Stimulated activated CD8-positive, alpha-beta memory T cell treated with anti-CD3 and anti-CD28 coated beads, Interleukin-12 subunit alpha, Interleukin-12 subunit beta, amount 100 ng/mL, for 1 hour (primary cell): Measurements from ENCODE around the gene LPAR1.
"Not testable (repeated sequence)": the region's sequence is repeated elsewhere in the genome, so short reads cannot be mapped to it uniquely, and the experiment has no call there.

Experiments used
- DNase-seq: peaks from one replicate; pipeline ENCODE4 v3.0.0-alpha.2; 2020; ENCODE audit warnings: low read depth

The LPAR1 gene, protein sequence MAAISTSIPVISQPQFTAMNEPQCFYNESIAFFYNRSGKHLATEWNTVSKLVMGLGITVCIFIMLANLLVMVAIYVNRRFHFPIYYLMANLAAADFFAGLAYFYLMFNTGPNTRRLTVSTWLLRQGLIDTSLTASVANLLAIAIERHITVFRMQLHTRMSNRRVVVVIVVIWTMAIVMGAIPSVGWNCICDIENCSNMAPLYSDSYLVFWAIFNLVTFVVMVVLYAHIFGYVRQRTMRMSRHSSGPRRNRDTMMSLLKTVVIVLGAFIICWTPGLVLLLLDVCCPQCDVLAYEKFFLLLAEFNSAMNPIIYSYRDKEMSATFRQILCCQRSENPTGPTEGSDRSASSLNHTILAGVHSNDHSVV

DNA sequence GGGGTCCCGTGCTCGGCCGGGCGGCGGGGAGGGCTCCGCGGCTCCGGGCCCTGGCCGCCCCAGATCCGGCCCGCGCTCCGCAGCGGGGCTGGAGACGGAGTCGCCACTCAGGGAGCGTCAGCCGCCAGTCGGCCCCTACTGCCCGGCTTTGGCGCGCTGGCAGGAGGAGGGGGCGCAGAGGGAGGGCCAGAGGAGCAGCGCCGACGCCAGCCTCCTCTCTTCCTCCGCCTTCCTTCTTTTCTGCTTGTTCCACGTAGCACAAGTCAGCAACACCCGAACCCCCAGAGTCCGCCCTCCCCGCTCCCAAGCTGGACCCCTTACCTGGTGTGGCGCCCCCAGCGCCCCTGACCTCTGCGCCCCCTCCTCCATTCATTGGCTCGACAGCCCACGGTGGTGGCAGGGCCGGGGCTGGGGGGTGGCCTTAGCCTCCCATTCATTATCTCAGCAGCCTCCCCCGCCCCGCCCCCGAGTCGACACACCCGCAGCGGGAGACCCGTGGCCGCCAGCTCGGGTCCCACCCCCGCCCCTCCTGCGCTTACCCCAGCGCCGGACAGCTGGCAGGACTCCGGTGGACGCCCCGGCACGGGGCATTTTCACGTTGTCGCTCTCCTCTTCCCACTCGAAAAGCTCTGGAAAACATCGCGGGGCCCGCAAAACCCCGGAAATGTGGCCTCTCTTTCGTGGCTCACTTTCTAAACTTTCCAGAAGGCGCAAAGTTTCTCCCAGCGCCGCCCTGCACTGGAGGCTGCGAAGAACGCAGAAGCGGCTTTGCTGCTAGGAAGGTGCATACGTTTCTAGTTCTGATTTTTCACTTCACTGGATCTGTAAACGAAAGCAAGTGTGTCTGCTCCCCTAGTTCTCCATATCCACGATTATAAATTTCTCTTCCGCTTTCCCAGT lies at the start of gene LPAR1:
TSS of gene LPAR1 (minus strand) at position 140 of the 900 bp plus-strand sequence. CDS start 66,353 bp downstream, outside the sequence.
- DNase-seq: no peak

DNA sequence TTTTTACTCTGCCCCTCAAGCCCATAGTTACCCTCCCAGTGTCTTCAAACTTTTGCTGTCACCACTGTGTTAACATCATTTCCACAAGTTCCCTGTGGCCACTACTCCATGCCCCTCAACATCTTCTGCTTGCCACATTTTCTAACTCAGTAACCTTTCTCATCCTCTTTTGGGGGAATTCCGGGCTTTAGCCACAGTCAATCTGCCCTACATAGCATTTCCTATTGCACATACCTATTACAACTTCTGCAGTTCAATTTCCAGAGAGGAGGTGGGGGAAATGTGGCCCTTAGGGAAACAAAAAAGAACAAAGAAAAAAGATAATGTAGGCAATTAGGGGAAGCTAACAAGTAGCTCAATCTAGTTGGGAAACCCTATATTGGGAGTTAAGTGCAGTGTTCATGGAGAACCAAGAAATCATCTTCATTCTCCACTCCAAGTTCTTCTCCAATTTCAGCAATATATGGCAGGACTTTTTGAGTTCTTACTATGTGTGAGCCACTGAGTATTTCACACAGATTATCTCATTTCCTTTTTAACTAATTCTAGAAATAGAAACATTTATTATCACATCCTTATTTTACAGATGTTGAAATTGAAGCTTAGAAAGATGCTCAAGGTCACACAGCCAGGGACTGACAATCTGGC lies 40.2 kb upstream of the LPAR1 start:
- no peak for DNase-seq

DNA sequence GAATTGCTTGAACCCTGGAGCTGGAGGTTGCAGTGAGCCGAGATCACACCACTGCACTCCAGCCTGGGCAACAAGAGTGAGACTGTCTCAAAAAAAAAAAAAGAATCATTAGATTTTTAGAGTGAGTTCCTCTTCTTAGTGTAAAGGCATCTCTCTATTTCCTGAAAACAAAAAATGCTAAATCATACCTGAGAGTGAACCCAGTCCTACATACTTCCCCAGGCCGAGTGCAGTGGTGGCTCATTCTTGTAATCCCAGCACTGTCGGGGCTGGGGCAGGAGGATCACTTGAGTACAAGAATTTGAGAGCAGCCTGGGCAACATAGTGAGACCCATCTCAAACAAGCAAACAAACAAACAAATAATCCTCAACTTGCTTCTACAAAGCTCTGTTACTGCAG lies 38.2 kb upstream of the LPAR1 start:
- no peak for DNase-seq

DNA sequence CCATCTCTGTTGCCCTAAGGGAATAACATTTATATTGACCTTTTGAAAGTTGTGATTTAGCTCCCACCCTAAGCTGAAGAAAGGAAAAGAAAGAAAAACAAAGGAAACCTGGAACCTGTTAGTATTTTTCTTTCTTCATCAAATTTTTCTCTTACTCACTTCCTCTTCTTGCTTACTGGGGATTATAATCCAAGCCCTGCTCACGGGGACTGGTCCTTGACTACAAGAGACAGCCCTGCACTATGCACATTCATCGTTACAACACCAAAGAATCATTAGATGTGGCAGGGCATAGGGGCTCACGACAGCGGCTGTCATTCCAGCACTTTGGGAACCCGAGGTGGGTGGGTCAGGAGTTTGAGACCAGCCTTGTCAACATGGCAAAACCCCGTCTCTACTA lies 37.8 kb upstream of the LPAR1 start:
- no peak for DNase-seq

DNA sequence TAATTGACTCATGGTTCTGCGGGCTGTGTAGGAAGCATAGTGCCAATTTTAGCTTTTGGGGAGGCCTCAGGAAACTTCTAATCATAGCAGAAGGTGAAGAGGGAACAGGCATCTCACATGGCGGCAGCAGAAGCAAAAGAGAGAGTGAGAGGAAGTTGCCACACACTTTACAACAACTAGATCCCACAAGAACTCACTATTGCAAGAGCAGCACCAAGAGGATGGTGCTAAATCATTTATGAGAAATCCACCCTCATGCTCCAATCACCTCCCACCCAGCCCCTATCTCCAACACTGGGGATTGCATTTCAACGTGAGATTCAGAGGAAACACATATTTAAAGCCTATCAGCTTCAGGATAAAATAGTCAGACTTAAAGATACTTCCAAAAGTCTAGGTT lies 36.1 kb upstream of the LPAR1 start:
- DNase-seq: no peak

DNA sequence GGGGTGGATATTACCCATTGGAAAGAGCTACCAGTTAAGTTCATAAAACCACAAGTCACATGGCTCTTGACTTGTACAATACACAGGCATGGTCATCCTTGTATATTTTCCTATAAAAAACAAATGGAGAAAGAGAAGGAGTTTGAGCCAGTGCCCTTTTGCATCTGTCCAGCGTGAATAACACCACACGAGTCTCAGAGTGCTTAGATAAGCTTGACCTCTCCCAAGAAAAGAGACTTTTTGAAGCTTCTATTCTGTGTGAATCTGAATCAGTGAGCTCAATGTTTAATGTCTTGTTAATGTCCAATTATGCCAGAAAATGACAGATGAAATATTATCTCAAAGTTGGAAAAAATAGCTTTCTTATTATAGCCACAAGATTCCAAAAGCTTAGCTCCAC lies 30.9 kb upstream of the LPAR1 start:
- DNase-seq: no peak

DNA sequence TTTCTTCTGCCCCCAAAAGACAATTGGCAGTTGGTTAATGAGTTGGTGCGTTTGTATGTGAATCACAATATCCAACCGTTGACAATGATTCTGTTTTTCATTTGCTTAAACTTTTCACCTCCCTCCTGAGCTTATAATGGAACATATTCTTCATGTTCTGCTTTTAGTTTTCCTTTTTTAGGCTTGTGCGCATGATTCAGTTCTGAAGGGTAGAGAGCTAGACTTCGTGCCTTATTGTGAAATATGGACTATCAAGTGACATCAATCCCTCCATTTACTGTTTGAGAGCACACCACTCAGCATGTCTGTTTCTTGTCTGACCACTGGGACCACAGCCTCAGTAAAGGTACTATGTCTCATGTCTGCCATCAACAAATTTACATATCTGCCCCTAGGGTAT lies 30.5 kb upstream of the LPAR1 start:
- no peak for DNase-seq

DNA sequence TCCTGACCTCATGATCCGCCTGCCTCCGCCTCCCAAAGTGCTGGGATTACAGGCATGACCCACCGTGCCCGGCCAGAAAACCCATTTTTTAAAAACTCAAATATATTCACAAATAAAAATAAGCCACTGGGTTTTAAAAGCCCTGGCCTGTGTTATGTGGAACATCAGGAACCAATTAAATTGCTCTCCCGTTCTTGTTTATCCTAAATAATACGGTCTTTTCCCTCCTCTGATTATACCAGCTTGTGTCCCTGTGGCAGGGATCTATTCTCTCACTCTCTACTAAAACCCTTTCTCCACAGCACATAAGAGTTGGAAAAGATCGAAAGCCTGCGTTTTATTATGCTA lies 30.1 kb upstream of the LPAR1 start:
- DNase-seq: no peak

DNA sequence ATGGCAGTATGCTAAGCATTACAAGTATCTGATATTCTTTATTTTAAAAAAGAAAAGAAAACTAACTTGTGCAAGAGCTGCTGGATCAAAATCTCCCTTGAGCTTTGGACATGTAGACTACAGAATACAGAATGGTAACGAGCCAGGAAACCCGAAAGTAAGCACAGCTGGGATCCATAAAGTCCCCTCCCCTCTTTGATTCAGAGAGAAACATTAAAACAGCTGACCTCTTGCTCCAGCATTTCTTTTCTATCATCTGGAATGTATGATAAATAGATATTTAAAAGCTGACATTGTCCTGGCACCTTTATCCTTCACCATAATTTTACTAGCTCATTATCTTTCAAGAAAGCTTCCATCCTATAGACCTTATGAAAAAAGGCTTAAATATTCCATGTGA lies 28.2 kb upstream of the LPAR1 start:
- DNase-seq: no peak

DNA sequence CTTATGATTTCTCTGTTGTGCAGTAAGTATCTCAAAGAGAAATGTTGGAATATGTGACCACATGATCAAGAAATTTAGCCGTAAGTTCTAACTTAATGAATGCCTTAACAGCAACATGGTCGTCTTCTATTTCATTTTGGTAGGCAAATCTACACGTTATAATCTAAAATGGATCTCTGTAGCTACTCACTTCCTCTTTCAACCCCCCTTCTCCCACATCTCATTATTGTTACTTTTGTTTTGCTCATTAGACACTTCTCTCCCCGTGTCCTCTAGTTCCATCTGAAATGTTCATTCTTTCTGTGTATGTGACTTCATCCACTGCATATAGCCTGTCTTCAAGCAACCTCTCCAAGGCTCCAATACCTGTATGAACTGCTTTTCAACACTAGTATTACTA lies 27.1 kb upstream of the LPAR1 start:
- DNase-seq: no peak

DNA sequence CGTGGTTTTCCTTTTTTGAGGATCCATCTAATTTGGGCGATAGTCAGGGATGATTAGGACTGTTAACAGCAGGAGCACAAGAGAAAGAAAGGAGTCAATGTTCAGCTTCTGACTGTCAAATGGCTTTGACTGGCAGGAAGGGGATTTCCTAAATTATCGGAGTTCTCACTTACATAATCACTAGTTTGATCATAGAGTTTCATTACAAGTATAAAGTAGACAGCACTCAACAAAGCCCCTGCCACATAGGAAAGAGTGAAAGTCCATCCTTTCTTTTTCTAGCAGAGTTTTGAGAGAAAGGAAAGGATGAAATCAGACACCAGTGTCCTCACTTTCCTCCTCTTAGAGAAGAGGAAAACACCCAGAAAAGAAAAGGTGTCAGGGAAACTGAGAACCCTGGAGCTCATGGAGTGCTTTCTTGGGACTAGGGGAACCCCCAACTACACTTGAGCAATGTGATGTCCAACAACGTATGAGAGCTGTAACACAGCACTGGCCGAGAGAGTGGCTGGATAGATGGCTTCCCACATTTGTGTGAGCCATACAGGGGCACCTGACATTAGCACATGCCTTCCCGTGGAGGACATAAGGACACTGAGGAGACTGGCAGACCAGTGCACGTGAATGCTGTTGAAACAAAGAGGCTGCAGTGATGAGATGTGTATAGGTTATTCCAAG lies 26.0 kb upstream of the LPAR1 start:
- DNase-seq: no peak

DNA sequence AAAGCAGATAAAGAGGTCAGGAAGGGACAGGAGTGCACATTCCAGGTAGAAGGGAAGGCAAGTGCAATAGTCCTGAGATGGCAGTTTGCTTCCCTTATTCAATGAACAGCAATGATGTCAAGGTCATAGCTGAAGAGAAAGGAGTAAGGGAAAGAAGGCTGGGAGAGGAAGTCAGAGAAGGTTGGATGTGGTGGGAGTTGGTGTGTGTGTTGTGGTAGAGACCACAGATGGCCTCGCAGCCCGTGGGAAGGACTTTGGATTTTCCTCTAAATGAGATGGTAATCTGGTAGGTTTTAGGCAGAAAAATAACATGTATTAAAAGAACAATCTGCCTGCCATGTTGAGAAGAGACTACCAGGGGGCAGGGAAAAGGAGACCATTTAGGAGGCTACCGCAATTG lies 25.1 kb upstream of the LPAR1 start:
- no peak for DNase-seq

DNA sequence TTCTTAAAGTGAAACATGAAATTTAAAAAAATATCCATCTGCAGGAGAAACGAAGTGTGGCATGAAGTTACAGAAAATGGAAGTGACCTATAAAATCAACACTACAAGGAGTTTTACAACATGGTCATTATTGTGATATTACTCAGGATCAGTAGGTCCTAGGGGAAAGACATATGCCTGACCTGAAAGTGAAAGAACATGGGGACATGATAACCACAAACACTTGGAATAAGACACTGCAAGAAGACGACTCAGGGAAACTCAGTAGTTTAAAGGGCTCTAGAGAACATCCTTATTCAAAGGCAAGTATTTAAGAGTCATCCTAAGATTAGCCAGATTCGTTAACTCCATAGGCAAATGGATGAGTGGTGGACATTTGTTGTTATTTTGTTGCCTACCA lies 19.9 kb upstream of the LPAR1 start:
- no peak for DNase-seq

DNA sequence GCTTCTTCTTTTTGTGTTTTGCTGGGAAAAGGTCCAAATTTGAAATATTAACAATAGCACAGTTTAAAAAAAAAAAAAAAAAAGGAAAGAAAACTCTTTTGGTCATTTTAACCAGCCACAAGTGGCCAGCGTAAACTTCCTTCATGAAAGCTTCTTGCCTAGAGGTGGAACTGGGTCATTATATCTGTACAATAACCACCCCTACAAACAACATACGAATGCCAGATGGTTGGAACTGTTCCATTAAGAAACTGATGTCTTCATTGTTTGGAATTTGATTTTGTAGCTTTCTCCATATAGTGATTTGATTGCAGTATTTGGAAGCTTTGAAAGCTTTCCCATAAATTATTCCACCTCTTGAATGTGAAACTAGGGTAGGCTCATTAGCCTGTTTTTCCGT lies 18.3 kb upstream of the LPAR1 start:
- no peak for DNase-seq

DNA sequence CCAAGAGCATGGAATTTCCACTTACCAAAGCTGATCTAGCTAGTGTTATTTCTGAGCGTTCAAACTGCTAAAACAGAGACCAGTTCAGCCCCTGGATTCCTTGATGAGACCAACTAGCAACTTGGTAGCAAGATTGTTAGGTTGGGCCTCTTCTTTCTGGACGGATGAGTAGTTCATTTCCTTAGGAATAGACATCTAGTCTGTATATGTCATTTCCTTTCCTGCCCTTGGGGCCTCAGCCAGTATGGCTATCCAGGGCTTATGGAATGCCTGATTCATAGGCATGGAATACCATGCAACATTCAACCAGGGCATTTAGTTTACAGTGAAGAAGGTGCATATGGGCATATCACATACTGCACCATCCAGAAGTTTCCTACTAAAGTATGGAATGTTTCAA lies 14.5 kb upstream of the LPAR1 start:
- no peak for DNase-seq

DNA sequence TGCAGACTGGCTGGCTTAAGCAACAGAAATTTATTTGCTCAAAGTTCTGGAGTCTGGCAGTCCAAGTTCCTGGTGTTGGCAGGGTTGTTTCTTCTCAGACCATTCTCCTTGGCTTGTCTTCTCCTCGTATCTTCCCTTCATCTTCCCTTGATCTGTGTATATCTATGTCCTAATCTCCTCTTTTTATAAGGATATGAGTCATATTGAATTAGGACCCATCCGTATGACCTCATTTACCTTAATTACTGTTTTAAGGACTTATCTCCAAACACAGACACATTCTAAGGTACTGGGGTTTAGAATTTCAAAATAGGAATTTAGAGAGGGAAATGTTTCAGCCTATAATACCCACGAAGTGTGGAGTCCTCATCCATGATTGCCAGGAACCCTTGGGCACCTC lies 13.1 kb upstream of the LPAR1 start:
- no peak for DNase-seq

DNA sequence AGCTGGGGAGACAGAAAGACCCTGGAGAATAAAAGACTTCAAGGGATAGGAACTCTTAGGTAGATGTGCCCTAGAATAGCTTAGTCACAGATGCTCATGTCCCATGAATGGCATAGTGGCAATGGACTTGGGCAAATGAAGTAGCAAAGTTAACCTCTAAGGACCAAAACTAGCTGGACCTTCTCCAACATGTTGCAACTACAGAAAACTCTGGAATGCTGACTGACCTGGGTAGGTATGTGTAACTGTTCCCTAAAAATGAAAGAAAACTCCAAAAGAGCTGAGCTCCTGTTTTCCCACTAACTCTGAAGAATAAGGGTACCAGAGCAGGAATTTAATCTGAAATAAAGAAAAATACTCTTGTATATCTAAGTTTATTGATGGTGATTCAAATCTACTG lies 12.5 kb upstream of the LPAR1 start:
- DNase-seq: no peak

DNA sequence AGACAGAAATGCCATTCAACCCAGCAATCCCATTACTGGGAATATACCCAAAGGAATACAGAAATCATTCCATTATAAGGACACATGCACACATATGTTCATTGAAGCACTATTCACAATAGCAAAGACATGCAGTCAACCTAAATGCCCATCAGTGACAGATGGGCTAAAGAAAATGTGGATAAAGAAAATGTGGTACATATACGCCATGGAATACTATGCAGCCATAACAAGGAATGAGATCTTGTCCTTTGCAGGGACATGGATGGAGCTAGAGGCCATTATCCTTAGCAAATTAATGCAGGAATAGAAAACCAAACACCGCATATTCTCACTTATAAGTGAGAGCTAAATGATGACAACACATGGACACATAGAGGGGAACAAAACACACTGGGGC lies 9.0 kb upstream of the LPAR1 start:
- DNase-seq: not testable (repeated sequence)

DNA sequence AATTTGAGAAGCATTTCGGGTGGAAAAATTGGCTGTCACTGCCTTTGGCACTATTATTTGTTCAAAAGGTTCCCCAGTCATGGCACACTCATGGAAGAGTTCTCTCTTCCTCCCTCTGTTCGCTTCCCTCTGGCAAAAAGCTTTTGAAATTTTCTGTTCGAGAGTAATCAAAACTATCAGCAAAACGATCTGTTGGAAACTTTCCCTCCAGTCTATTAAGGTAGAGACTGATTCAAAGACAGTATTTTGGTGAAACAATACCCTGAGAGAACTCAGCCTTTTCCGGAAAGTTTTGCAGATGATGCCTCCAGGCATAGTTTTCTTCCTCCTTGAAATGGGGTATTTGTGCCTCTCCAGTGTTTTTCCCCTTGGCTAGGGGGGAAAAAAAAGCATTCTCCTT lies 3.6 kb upstream of the LPAR1 start:
- DNase-seq: no peak

DNA sequence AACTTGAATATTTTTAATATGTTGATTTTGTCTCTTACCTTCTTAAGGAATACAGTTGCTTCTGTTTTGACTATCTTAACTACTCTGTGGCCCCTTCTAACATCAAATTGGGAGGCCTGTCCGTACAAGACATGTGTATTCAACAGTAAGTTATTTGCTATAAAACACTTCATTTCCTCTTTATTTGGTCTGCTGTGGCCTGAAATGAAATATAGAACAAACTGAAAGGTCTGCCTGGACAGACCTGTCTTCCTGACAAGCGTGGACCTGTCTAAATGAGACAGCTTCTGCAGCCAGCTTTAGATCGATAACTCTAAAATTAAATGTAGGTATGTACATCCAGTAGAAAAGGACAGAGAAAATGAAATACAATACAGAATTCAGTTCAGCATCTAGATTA lies 2.2 kb upstream of the LPAR1 start:
- DNase-seq: no peak

DNA sequence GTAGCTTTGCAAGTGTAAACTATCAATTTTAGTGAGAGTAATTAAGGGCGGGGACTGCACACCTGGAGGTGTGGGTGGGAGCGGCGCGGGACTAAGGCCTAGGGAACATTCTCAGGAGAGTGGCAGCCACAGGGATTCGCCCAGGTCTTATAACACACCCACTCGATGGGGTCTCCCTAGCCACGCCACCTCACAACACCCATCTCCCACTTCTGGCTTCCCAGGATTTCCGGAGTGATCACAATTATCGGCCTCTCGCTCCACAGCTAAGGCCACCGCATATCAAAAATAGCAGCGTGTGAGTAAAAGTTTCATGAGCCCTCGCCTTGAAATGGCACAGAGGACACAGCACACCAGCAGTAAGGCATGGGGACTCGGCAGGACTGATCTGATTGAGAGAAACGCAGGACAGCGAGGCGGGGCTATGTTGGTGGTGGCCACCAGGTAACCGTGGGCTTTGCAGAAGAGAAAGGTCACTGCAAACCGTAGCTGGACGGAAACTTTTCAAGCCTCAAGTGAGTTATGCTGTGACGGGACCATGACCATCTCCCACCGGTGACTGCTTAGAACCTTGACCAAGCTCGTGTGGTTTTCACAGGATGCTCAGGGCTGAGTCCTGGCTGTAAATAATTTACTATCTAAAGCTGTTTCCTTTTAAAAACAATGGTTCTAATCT lies 1.1 kb upstream of the LPAR1 start:
- no peak for DNase-seq
